Metanephros (tissue), 1 donor: ENCODE data around the gene SLC34A3. TPM values are rescaled to one million over a fixed set of nuclear protein-coding genes. Genes with fewer than 3 reads are reported as not detected.

Experiments used
- total RNA-seq: library from RNA; depleted of rRNA; stranded (reverse); fragments of >200 nt; gene quantifications from one replicate; pipeline ENCODE4 v1.2.3, GENCODE V29; 2014

SLC34A3 gene
- total RNA-seq, result 3.0 TPM

GRCh38 chr9:137230705-137231371 lies at the start of gene SLC34A3:
SLC34A3 (plus strand) TSS chr9:137230901; CDS start chr9:137231703, 802 bp downstream.

GRCh38 chr9:137188490-137189296 lies 42.0 kb upstream of the SLC34A3 start, which contains the start of the genes ANAPC2 and SSNA1:
ANAPC2 (minus strand) TSS chr9:137188560; CDS start chr9:137188532, 28 bp downstream.
SSNA1 (plus strand) TSS chr9:137188676; CDS start chr9:137188727, 51 bp downstream.

GRCh38 chr9:137200311-137201204 lies 30.1 kb upstream of the SLC34A3 start, which contains the start of gene TPRN:
TPRN (minus strand) TSS chr9:137200741; CDS start chr9:137200711, 30 bp downstream.

GRCh38 chr9:137205126-137206069 lies 25.3 kb upstream of the SLC34A3 start, which contains the start of the genes NDOR1 and TMEM203:
NDOR1 (plus strand) TSS chr9:137205700; CDS start chr9:137205778, 78 bp downstream.
TMEM203 (minus strand) TSS chr9:137205648; CDS start chr9:137205414, 234 bp downstream.

GRCh38 chr9:137222190-137223077 lies 8.3 kb upstream of the SLC34A3 start, which contains the start of gene RNF208:
RNF208 (minus strand) TSS chr9:137222240; CDS start chr9:137221212, 1,028 bp downstream.

GRCh38 chr9:137224830-137225694 lies 5.6 kb upstream of the SLC34A3 start, which contains the start of gene CYSRT1:
CYSRT1 (plus strand) TSS chr9:137225174; CDS start chr9:137225622, 448 bp downstream.

GRCh38 chr9:137227054-137227852 lies 3.4 kb upstream of the SLC34A3 start, which contains the start of gene RNF224:
RNF224 (plus strand) TSS chr9:137227502; CDS start chr9:137228336, 834 bp downstream.

GRCh38 chr9:137240841-137241489 lies 10.3 kb downstream of the SLC34A3 start, which contains the start of gene TUBB4B:
TUBB4B (plus strand) TSS chr9:137241287; CDS start chr9:137241361, 74 bp downstream.

GRCh38 chr9:137251194-137251461 lies 20.4 kb downstream of the SLC34A3 start, which contains the start of gene STPG3:
STPG3 (plus strand) TSS chr9:137251286; CDS start chr9:137251287, 1 bp downstream.

GRCh38 chr9:137254624-137255447 lies 24.1 kb downstream of the SLC34A3 start, which contains the start of gene NELFB:
NELFB (plus strand) TSS chr9:137255327.

GRCh38 chr9:137277329-137278041 lies 46.8 kb downstream of the SLC34A3 start, which contains the start of gene TOR4A:
TOR4A (plus strand) TSS chr9:137277726; CDS start chr9:137278690, 964 bp downstream.

